SK-N-SH treated with all-trans-retinoic acid at 6 μM for 48 hours (cell line): ENCODE results near the gene FOSL2.

ENCODE experiments used
- ATAC-seq: fragments of 200-7000 bp; cut with Tn5 transposase; 3 replicates; pipeline ENCODE4 v1.9.1; 2020; ENCODE audit warnings: mild to moderate bottlenecking, moderate library complexity
- ARNTL ChIP-seq: fragments of 450-650 bp; formaldehyde crosslinking; IDR thresholded peaks from 2 replicates; pipeline ENCODE4 v1.5.0; 2020; ENCODE audit warnings: low read depth, mild to moderate bottlenecking, moderate library complexity, borderline replicate concordance
- BACH2 ChIP-seq: fragments of 250-450 bp; sonication (Bioruptor Pico); IDR thresholded peaks from 2 replicates; pipeline ENCODE4 v1.9.0; 2021; ENCODE audit warnings: mild to moderate bottlenecking, borderline replicate concordance
- CSDC2 ChIP-seq: fragments of 250-450 bp; sonication (Bioruptor Pico); IDR thresholded peaks from 2 replicates; pipeline ENCODE4 v1.5.0; 2020; ENCODE audit warnings: mild to moderate bottlenecking, moderate library complexity
- ESRRG ChIP-seq: fragments of 250-450 bp; sonication (Bioruptor Pico); IDR thresholded peaks from 2 replicates; pipeline ENCODE4 v1.6.1; 2021; ENCODE audit warnings: mild to moderate bottlenecking
- GLIS3 ChIP-seq: fragments of 250-450 bp; sonication (Bioruptor Pico); IDR thresholded peaks from 2 replicates; pipeline ENCODE4 v1.5.0; 2020; ENCODE audit warnings: mild to moderate bottlenecking, moderate library complexity
- ISL1 ChIP-seq: fragments of 250-450 bp; sonication (Bioruptor Pico); IDR thresholded peaks from 2 replicates; pipeline ENCODE4 v2.1.2; 2022; ENCODE audit warnings: mild to moderate bottlenecking, moderate library complexity
- OSR1 ChIP-seq: fragments of 250-450 bp; sonication (Bioruptor Pico); IDR thresholded peaks from 2 replicates; pipeline ENCODE4 v1.8.0; 2022; ENCODE audit warnings: moderate library complexity, mild to moderate bottlenecking, inconsistent platforms
- POU6F1 ChIP-seq: fragments of 250-450 bp; sonication (Bioruptor Pico); IDR thresholded peaks from 2 replicates; pipeline ENCODE4 v1.8.0; 2021; ENCODE audit warnings: low read depth, mild to moderate bottlenecking, moderate library complexity, borderline replicate concordance
- PPARA ChIP-seq: fragments of 250-450 bp; sonication (Bioruptor Pico); IDR thresholded peaks from 2 replicates; pipeline ENCODE4 v1.5.0; 2020; ENCODE audit warnings: mild to moderate bottlenecking, borderline replicate concordance
- SNAI2 ChIP-seq: fragments of 250-450 bp; sonication (Bioruptor Pico); IDR thresholded peaks from 2 replicates; pipeline ENCODE4 v1.5.0; 2020; ENCODE audit warnings: mild to moderate bottlenecking, moderate library complexity
- TCF4 ChIP-seq: fragments of 250-450 bp; sonication (Bioruptor Pico); IDR thresholded peaks from 2 replicates; pipeline ENCODE4 v1.8.0; 2021; ENCODE audit warnings: mild to moderate bottlenecking, moderate library complexity, borderline replicate concordance
- TOX ChIP-seq: fragments of 250-450 bp; sonication (Bioruptor Pico); IDR thresholded peaks from 2 replicates; pipeline ENCODE4 v1.8.0; 2021; ENCODE audit warnings: mild to moderate bottlenecking, moderate library complexity, borderline replicate concordance
- ZC3H10 ChIP-seq: fragments of 250-450 bp; sonication (Bioruptor Pico); IDR thresholded peaks from 2 replicates; pipeline ENCODE4 v1.5.1; 2021; ENCODE audit warnings: mild to moderate bottlenecking, moderate library complexity
- ZFP3 ChIP-seq: fragments of 250-450 bp; sonication (Bioruptor Pico); IDR thresholded peaks from 2 replicates; pipeline ENCODE4 v1.5.0; 2020; ENCODE audit warnings: mild to moderate bottlenecking, moderate library complexity
- ZFP30 ChIP-seq: fragments of 450-650 bp; formaldehyde crosslinking; IDR thresholded peaks from 2 replicates; pipeline ENCODE4 v1.5.0; 2022; ENCODE audit warnings: mild to moderate bottlenecking, moderate library complexity
- ZNF565 ChIP-seq: fragments of 450-650 bp; formaldehyde crosslinking; conservative IDR thresholded peaks from 2 replicates; pipeline ENCODE4 v1.5.0; 2020; ENCODE audit warnings: low read depth, mild to moderate bottlenecking, moderate library complexity
- ZNF70 ChIP-seq: fragments of 450-650 bp; formaldehyde crosslinking; IDR thresholded peaks from 2 replicates; pipeline ENCODE4 v1.5.0; 2020; ENCODE audit warnings: mild to moderate bottlenecking, moderate library complexity
- ZNF8 ChIP-seq: fragments of 450-650 bp; formaldehyde crosslinking; IDR thresholded peaks from 2 replicates; pipeline ENCODE4 v1.5.0; 2020; ENCODE audit warnings: mild to moderate bottlenecking, moderate library complexity
- TF ChIP-seq, protein P1 (sequence below): fragments of 250-450 bp; sonication (Bioruptor Pico); IDR thresholded peaks from 2 replicates; pipeline ENCODE4 v1.5.1; 2020; ENCODE audit warnings: low read depth, mild to moderate bottlenecking, moderate library complexity
- TF ChIP-seq, protein P2 (sequence below): fragments of 250-450 bp; sonication (Bioruptor Pico); IDR thresholded peaks from 2 replicates; pipeline ENCODE4 v1.5.0; 2020; ENCODE audit warnings: mild to moderate bottlenecking, moderate library complexity
- TF ChIP-seq, protein P3 (sequence below): fragments of 250-450 bp; sonication (Bioruptor Pico); IDR thresholded peaks from 2 replicates; pipeline ENCODE4 v1.8.0; 2020; ENCODE audit warnings: mild to moderate bottlenecking, moderate library complexity, borderline replicate concordance

Gene FOSL2

DNA sequence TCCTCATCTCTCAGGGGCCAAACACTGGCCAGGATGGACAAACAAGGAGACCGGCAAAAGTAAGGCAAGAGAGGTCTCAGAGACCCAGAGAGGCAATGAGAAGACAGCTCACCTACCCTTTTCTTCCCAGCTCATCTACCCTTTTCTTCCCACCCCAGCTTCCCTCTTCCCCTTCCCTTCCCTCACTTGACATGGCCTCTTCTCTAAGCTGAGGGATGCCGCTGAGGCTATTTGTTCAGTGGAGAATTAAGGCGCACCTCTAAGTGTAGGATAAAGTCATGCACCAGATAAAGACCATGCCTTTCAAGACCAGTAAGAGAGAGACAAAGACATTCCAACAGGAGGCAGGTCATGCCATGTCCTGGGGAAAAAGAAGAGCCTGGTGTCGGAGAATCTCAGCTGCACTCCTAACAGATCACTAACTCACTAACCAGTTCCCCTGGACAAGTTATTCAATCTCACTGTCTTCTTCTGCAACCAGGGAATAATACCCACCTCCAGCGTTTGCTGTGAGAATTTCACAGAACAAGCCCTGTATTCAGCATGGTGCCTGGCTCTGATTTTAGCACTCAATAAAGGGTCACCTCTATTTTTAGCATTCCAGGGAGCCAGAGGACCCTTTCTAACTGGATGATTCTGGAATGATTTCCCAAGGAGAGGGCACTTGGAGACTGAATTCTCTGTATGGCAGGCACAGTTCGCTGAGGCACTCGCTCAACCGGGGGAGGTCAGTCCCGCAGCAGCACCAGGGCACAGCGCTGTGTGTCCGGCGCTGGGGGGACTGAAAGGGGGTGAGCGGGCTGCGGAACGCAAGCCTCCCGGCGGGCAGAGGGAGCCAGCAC, 3.0 kb upstream of the FOSL2 start:
- ATAC-seq = no peak
- TF ChIP-seq BACH2 (CRISPR knock-in tag) = no peak
- no peak for TF ChIP-seq TOX (CRISPR knock-in tag)
- TF ChIP-seq ZNF8 (CRISPR knock-in tag) = no peak
- TF ChIP-seq ARNTL (CRISPR knock-in tag) = no peak
- TF ChIP-seq SNAI2 = peak; percentile 43; the same call in 1 of the 2 replicates
- peak; percentile 46; the same call in 1 of the 2 replicates for TF ChIP-seq ESRRG (CRISPR knock-in tag)
- no peak for TF ChIP-seq OSR1 (CRISPR knock-in tag)
- TF ChIP-seq, protein P1, sequence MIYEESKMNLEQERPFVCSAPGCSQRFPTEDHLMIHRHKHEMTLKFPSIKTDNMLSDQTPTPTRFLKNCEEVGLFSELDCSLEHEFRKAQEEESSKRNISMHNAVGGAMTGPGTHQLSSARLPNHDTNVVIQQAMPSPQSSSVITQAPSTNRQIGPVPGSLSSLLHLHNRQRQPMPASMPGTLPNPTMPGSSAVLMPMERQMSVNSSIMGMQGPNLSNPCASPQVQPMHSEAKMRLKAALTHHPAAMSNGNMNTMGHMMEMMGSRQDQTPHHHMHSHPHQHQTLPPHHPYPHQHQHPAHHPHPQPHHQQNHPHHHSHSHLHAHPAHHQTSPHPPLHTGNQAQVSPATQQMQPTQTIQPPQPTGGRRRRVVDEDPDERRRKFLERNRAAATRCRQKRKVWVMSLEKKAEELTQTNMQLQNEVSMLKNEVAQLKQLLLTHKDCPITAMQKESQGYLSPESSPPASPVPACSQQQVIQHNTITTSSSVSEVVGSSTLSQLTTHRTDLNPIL (CRISPR knock-in tag) = 0 out of 2 replicates have a peak, but pooled peaks have one; percentile 6
- TF ChIP-seq, protein P2, sequence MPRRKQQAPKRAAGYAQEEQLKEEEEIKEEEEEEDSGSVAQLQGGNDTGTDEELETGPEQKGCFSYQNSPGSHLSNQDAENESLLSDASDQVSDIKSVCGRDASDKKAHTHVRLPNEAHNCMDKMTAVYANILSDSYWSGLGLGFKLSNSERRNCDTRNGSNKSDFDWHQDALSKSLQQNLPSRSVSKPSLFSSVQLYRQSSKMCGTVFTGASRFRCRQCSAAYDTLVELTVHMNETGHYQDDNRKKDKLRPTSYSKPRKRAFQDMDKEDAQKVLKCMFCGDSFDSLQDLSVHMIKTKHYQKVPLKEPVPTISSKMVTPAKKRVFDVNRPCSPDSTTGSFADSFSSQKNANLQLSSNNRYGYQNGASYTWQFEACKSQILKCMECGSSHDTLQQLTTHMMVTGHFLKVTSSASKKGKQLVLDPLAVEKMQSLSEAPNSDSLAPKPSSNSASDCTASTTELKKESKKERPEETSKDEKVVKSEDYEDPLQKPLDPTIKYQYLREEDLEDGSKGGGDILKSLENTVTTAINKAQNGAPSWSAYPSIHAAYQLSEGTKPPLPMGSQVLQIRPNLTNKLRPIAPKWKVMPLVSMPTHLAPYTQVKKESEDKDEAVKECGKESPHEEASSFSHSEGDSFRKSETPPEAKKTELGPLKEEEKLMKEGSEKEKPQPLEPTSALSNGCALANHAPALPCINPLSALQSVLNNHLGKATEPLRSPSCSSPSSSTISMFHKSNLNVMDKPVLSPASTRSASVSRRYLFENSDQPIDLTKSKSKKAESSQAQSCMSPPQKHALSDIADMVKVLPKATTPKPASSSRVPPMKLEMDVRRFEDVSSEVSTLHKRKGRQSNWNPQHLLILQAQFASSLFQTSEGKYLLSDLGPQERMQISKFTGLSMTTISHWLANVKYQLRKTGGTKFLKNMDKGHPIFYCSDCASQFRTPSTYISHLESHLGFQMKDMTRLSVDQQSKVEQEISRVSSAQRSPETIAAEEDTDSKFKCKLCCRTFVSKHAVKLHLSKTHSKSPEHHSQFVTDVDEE (CRISPR knock-in tag) = no peak
- TF ChIP-seq ZC3H10 (CRISPR knock-in tag) = no peak
- TF ChIP-seq ISL1 (CRISPR knock-in tag) = peak; percentile 5

DNA sequence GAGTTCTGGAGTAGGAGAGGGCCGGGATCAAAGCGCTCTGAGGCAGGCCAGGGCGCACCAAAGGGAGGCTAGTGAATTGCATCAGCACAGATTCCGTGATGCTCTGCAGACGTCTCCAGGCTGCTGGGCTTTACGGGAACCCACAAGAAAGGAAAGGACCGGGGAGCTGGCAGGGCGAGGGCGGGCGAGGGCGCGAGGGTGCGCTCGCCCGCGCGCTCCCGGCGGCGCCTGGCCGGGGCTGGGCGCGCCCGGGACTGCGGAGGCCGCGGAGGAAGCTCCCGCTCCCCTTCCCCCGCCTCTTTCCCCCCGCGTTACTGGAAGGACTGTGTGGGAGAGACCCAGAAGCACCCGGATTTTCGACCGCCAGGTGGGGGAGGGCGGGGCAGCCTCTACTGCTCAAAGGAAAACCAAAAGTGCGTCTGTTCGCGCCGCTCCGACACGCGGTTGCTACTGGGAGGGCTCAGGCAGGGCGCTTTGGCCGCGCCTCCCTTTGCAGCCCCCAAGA, 2.4 kb upstream of the FOSL2 start:
- TF ChIP-seq, protein P1 (CRISPR knock-in tag) = no peak
- no peak for TF ChIP-seq TCF4 (CRISPR knock-in tag)
- TF ChIP-seq ZFP30 (CRISPR knock-in tag) = no peak
- TF ChIP-seq, protein P2 (CRISPR knock-in tag) = 0 out of 2 replicates have a peak, but pooled peaks have one; percentile 39
- TF ChIP-seq ZNF70 = no peak
- TF ChIP-seq ISL1 (CRISPR knock-in tag) = peak; percentile 8
- TF ChIP-seq OSR1 (CRISPR knock-in tag) = no peak
- TF ChIP-seq SNAI2 = no peak
- TF ChIP-seq TOX (CRISPR knock-in tag) = no peak
- TF ChIP-seq ARNTL (CRISPR knock-in tag) = no peak
- TF ChIP-seq ESRRG (CRISPR knock-in tag) = no peak
- TF ChIP-seq PPARA = no peak
- TF ChIP-seq CSDC2 (CRISPR knock-in tag) = peak; percentile 53; the same call in 1 of the 2 replicates
- 0 out of 2 replicates have a peak, but pooled peaks have one; percentile 51 for TF ChIP-seq ZC3H10 (CRISPR knock-in tag)
- TF ChIP-seq ZNF565 = no peak
- TF ChIP-seq ZNF8 (CRISPR knock-in tag) = no peak
- 0 out of 2 replicates have a peak, but pooled peaks have one; percentile 34 for TF ChIP-seq GLIS3 (CRISPR knock-in tag)
- TF ChIP-seq, protein P3, sequence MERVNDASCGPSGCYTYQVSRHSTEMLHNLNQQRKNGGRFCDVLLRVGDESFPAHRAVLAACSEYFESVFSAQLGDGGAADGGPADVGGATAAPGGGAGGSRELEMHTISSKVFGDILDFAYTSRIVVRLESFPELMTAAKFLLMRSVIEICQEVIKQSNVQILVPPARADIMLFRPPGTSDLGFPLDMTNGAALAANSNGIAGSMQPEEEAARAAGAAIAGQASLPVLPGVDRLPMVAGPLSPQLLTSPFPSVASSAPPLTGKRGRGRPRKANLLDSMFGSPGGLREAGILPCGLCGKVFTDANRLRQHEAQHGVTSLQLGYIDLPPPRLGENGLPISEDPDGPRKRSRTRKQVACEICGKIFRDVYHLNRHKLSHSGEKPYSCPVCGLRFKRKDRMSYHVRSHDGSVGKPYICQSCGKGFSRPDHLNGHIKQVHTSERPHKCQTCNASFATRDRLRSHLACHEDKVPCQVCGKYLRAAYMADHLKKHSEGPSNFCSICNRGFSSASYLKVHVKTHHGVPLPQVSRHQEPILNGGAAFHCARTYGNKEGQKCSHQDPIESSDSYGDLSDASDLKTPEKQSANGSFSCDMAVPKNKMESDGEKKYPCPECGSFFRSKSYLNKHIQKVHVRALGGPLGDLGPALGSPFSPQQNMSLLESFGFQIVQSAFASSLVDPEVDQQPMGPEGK (CRISPR knock-in tag) = no peak
- no peak for TF ChIP-seq POU6F1 (CRISPR knock-in tag)
- TF ChIP-seq ZFP3 (CRISPR knock-in tag) = no peak
- ATAC-seq = peak; percentile 15
